Type B pancreatic cell (in vitro differentiated cells): Measurements from ENCODE around the gene SNAP25. TPM values are rescaled to one million over a fixed set of nuclear protein-coding genes. Genes with fewer than 3 reads are reported as not detected.

Experiments
- DNase-seq: peaks from one replicate; pipeline ENCODE4 v3.0.0; 2021; ENCODE audit warnings: mixed read lengths; ENCODE audit not compliant: unreplicated experiment; ENCODE audit errors: extremely low spot score
- H3K27ac Mint-ChIP-seq: 2 replicates; pipeline ENCODE4 v1.8.0; 2021; ENCODE audit warnings: mild to moderate bottlenecking, mixed read lengths
- H3K27me3 Mint-ChIP-seq: 2 replicates; pipeline ENCODE4 v1.8.0; 2021; ENCODE audit warnings: mixed read lengths
- H3K36me3 Mint-ChIP-seq: 2 replicates; pipeline ENCODE4 v1.8.0; 2021; ENCODE audit warnings: mixed read lengths
- H3K4me1 Mint-ChIP-seq: one replicate; pipeline ENCODE4 v1.8.0; 2021; ENCODE audit warnings: mixed read lengths; ENCODE audit not compliant: unreplicated experiment
- H3K4me3 Mint-ChIP-seq: 2 replicates; pipeline ENCODE4 v1.8.0; 2021; ENCODE audit warnings: mild to moderate bottlenecking, mixed read lengths
- H3K9me3 Mint-ChIP-seq: 2 replicates; pipeline ENCODE4 v1.8.0; 2021; ENCODE audit warnings: mixed read lengths
- CTCF ChIP-seq: fragments of 200-600 bp; sonication (generic); conservative IDR thresholded peaks from 2 replicates; pipeline ENCODE4 v1.5.0; 2021; ENCODE audit warnings: antibody characterized with exemption, mild to moderate bottlenecking
- total RNA-seq: library from RNA; stranded (reverse); gene quantifications from 2 replicates; pipeline ENCODE4 v1.2.1, GENCODE V29; 2021; ENCODE audit warnings: low replicate concordance

SNAP25 gene
- total RNA-seq, 1 donor from 2014 or later = 12.5 TPM

DNA sequence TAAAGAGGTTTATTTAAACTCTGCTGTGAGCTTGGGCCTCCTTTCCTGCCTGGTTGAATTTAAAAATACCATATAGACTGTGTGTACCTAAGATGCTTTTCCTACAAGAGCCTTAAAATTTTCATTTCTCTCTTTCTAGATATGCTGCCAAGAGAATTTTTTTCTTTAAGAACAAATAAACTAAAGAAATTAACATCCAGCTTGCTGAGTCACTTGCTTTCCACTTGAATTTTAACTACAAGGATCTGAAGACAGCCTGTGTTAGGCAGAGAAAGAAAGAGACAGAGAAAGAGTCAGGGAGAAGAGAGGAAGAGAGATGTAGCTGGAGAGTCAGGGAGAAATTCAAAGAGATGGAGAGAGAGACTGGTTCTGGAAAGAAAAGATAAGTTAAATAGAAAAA lies 18.3 kb upstream of the SNAP25 start:
- no peak overlapping the region for H3K27ac Mint-ChIP-seq
- H3K4me1 Mint-ChIP-seq = no peaks in the 10 kb centered on the region
- TF ChIP-seq CTCF = no peak
- H3K4me3 Mint-ChIP-seq = no peak overlapping the region
- no peaks in the 10 kb centered on the region for H3K9me3 Mint-ChIP-seq
- DNase-seq = no peak
- no peaks in the 10 kb centered on the region for H3K27me3 Mint-ChIP-seq
- no peaks in the 10 kb centered on the region for H3K36me3 Mint-ChIP-seq

- no peak overlapping the region for H3K4me3 Mint-ChIP-seq
- H3K27me3 Mint-ChIP-seq = no peaks in the 10 kb centered on the region
- H3K36me3 Mint-ChIP-seq = no peaks in the 10 kb centered on the region
- H3K27ac Mint-ChIP-seq = no peak overlapping the region
- TF ChIP-seq CTCF = no peak
- no peaks in the 10 kb centered on the region for H3K9me3 Mint-ChIP-seq
- no peak for DNase-seq
- no peaks in the 10 kb centered on the region for H3K4me1 Mint-ChIP-seq
These were observed 17.2 kb upstream of the SNAP25 start for GRCh38 chr20:10201321-10201870.

DNA sequence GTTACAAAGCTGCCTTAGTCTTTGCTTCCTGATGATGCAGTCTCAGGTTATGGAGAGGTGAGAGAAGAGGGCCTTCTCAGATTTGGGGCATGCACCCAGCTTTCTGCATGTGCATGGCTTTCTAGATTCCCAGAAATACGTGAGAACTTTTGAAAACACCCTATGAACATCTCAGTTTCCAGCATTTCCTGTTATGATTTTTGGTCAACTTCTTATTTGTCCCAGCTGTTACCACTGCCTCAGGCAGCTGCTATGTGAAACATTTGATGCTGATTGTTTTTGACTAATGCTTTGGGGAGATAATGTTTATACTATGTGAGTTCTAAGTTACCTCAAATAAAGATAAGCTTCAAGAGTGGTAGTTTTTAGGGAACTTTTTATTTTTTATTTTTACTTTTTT lies 9.5 kb upstream of the SNAP25 start:
- Mint-ChIP-seq H3K4me1 (no peaks in the 10 kb centered on the region), H3K9me3 (no peaks in the 10 kb centered on the region), H3K36me3 (no peaks in the 10 kb centered on the region), H3K27me3 (peaks cover 26% of the 10 kb centered on the region), H3K4me3 (no peak overlapping the region), H3K27ac (no peak overlapping the region)
- no peak for TF ChIP-seq CTCF
- no peak for DNase-seq

GRCh38 chr20:10213526-10213925 lies 5.1 kb upstream of the SNAP25 start:
- H3K9me3 Mint-ChIP-seq = no peaks in the 10 kb centered on the region
- DNase-seq = no peak

DNA sequence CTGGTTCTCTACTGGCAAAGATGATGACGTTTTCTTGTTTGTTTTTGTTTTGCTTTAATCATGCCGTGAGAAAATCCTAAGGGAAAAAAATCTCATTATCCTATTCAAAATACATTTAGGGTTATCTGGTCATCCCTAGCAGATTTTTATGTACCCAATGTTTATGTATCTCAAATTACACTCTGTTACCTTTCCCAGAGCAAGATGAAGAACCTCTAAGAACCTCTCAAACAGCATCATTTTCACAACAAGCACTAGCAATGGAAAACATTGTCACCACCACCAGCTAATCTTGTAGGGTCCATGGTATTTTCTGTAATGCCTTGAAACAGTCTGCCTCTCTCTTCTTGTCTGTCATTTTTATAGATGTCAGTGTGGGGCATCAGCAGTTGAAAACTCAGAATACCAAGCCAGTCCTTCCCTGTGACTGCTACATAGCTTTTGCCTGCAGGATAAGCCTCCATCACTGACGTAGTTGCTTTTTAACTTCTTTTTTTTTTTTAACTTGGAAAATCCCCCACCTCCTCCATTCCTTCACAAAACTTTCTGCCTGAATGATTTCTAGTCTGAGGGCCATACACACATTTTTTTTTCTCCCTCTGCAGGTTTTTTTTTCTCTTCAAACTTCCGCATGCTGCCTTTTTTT lies 2.4 kb upstream of the SNAP25 start:
- H3K4me3 Mint-ChIP-seq = peak overlapping the region; percentile 15
- peaks cover 48% of the 10 kb centered on the region for H3K27me3 Mint-ChIP-seq
- no peak for TF ChIP-seq CTCF
- DNase-seq = no peak
- H3K9me3 Mint-ChIP-seq = no peaks in the 10 kb centered on the region
- no peaks in the 10 kb centered on the region for H3K36me3 Mint-ChIP-seq
- peak overlapping the region; percentile 17 for H3K27ac Mint-ChIP-seq
- H3K4me1 Mint-ChIP-seq = peaks cover 16% of the 10 kb centered on the region

More at GRCh38 chr20:10213526-10213925, 5.1 kb upstream of the SNAP25 start:
- no peak for TF ChIP-seq CTCF
- Mint-ChIP-seq H3K36me3 (no peaks in the 10 kb centered on the region), H3K27me3 (peaks cover 55% of the 10 kb centered on the region), H3K27ac (no peak overlapping the region), H3K4me3 (no peak overlapping the region), H3K4me1 (peaks cover 16% of the 10 kb centered on the region)
